GM12891 (cell line): Measurements from ENCODE around the gene TMC1.

Experiments used
- PAX5 ChIP-seq: IDR thresholded peaks from 2 replicates; pipeline ENCODE4 v1.6.1; 2011; ENCODE audit warnings: low read length, moderate library complexity, mild to moderate bottlenecking; ENCODE audit not compliant: insufficient read depth, severe bottlenecking
- POLR2A ChIP-seq: IDR thresholded peaks from 2 replicates; pipeline ENCODE4 v1.6.1; 2011; ENCODE audit warnings: low read depth, low read length, control low read depth
- POLR2AphosphoS5 ChIP-seq: IDR thresholded peaks from 2 replicates; pipeline ENCODE4 v1.6.1; 2011; ENCODE audit warnings: low read depth, low read length, control low read depth
- POU2F2 ChIP-seq: IDR thresholded peaks from 2 replicates; pipeline ENCODE4 v1.6.1; 2011; ENCODE audit warnings: low read depth, mild to moderate bottlenecking, control low read depth, low read length, moderate library complexity
- SPI1 ChIP-seq: IDR thresholded peaks from 2 replicates; pipeline ENCODE4 v1.6.1; 2011; ENCODE audit warnings: low read depth, low read length, control low read depth
- TAF1 ChIP-seq: IDR thresholded peaks from 2 replicates; pipeline ENCODE4 v1.6.1; 2011; ENCODE audit warnings: low read depth, low read length, control low read depth

- no peak for TF ChIP-seq POLR2AphosphoS5
- TF ChIP-seq TAF1, result no peak
- TF ChIP-seq POLR2A, result no peak
- no peak for TF ChIP-seq PAX5
- TF ChIP-seq POU2F2, result no peak
- no peak for TF ChIP-seq SPI1
Measured at GRCh38 chr9:72701510-72701909, 180.1 kb downstream of the TMC1 start.
